Measurements from ENCODE around the gene GLS. TPM values are rescaled to one million over a fixed set of nuclear protein-coding genes. Genes with fewer than 3 reads are reported as not detected.
"Not testable (repeated sequence)": the region's sequence is repeated elsewhere in the genome, so short reads cannot be mapped to it uniquely, and the experiment has no call there.

Gene GLS
- total RNA-seq, 1 donor, result 588 TPM

- Histone ChIP-seq H3K9me3 (ENCODE audit: low read depth, low read length) (no peaks in the 10 kb centered on the region), H3K4me1 (ENCODE audit: insufficient read depth, low read length) (peaks cover 12% of the 10 kb centered on the region), H3K4me2 (ENCODE audit: insufficient read depth, low read length) (no peak overlapping the region), H3K27ac (ENCODE audit: low read depth, low read length) (no peak overlapping the region), H4K20me1 (ENCODE audit: insufficient read depth, low read length) (peaks cover 12% of the 10 kb centered on the region), H3K4me3 (ENCODE audit: insufficient read depth, low read length) (no peak overlapping the region), H3K79me2 (ENCODE audit: insufficient read depth, low read length) (peaks cover 6% of the 10 kb centered on the region), H3K36me3 (ENCODE audit: insufficient read depth, low read length) (peaks cover 100% of the 10 kb centered on the region), H3K27me3 (ENCODE audit: insufficient read depth, low read length) (no peaks in the 10 kb centered on the region), H2AFZ (ENCODE audit: low read length) (no peak overlapping the region)
- TF ChIP-seq CTCF (IDR thresholded peaks at IDR 0.05; ENCODE audit: extremely low read depth, low read depth, low read length), result no peak
- no peak for DNase-seq (ENCODE audit: insufficient read length, low spot score, missing footprints)
These were observed 108.3 kb downstream of the GLS start for GRCh38 chr2:190988910-190989309.

- DNase-seq (ENCODE audit: insufficient read length, low spot score, missing footprints), result no peak
- no peak for TF ChIP-seq CTCF (IDR thresholded peaks at IDR 0.05; ENCODE audit: extremely low read depth, low read depth, low read length)
- Histone ChIP-seq H3K27ac (ENCODE audit: low read depth, low read length) (no peak overlapping the region), H3K9me3 (ENCODE audit: low read depth, low read length) (no peaks in the 10 kb centered on the region), H3K4me3 (ENCODE audit: insufficient read depth, low read length) (no peak overlapping the region), H3K4me1 (ENCODE audit: insufficient read depth, low read length) (peaks cover 3% of the 10 kb centered on the region), H2AFZ (ENCODE audit: low read length) (no peak overlapping the region), H3K79me2 (ENCODE audit: insufficient read depth, low read length) (peaks cover 11% of the 10 kb centered on the region), H3K36me3 (ENCODE audit: insufficient read depth, low read length) (peaks cover 96% of the 10 kb centered on the region), H3K27me3 (ENCODE audit: insufficient read depth, low read length) (no peaks in the 10 kb centered on the region), H3K4me2 (ENCODE audit: insufficient read depth, low read length) (no peak overlapping the region), H4K20me1 (ENCODE audit: insufficient read depth, low read length) (peaks cover 6% of the 10 kb centered on the region)
These were observed 109.5 kb downstream of the GLS start for GRCh38 chr2:190990132-190990531.

- Histone ChIP-seq H3K36me3 (ENCODE audit: insufficient read depth, low read length) (peaks cover 96% of the 10 kb centered on the region), H4K20me1 (ENCODE audit: insufficient read depth, low read length) (peaks cover 16% of the 10 kb centered on the region)
- no peak for TF ChIP-seq CTCF (IDR thresholded peaks at IDR 0.05; ENCODE audit: extremely low read depth, low read depth, low read length)
These were observed 112.6 kb downstream of the GLS start for GRCh38 chr2:190993292-190993643.

GRCh38 chr2:190994148-190994547 is 113.5 kb downstream of the GLS start:
- DNase-seq (ENCODE audit: insufficient read length, low spot score, missing footprints), result no peak
- no peaks in the 10 kb centered on the region for H3K9me3 ChIP-seq (ENCODE audit: low read depth, low read length)
- no peak overlapping the region for H3K4me2 ChIP-seq (ENCODE audit: insufficient read depth, low read length)
- peaks cover 13% of the 10 kb centered on the region for H4K20me1 ChIP-seq (ENCODE audit: insufficient read depth, low read length)
- no peak overlapping the region for H2AFZ ChIP-seq (ENCODE audit: low read length)
- peaks cover 11% of the 10 kb centered on the region for H3K79me2 ChIP-seq (ENCODE audit: insufficient read depth, low read length)
- H3K27me3 ChIP-seq (ENCODE audit: insufficient read depth, low read length), result no peaks in the 10 kb centered on the region
- H3K4me3 ChIP-seq (ENCODE audit: insufficient read depth, low read length), result no peak overlapping the region
- no peak for TF ChIP-seq CTCF (IDR thresholded peaks at IDR 0.05; ENCODE audit: extremely low read depth, low read depth, low read length)
- H3K4me1 ChIP-seq (ENCODE audit: insufficient read depth, low read length), result no peaks in the 10 kb centered on the region
- peaks cover 96% of the 10 kb centered on the region for H3K36me3 ChIP-seq (ENCODE audit: insufficient read depth, low read length)
- H3K27ac ChIP-seq (ENCODE audit: low read depth, low read length), result no peak overlapping the region

More at GRCh38 chr2:190993292-190993643, 112.6 kb downstream of the GLS start:
- Histone ChIP-seq H2AFZ (ENCODE audit: low read length) (no peak overlapping the region), H3K27ac (ENCODE audit: low read depth, low read length) (no peak overlapping the region), H3K4me2 (ENCODE audit: insufficient read depth, low read length) (no peak overlapping the region), H3K9me3 (ENCODE audit: low read depth, low read length) (no peaks in the 10 kb centered on the region), H3K4me1 (ENCODE audit: insufficient read depth, low read length) (no peaks in the 10 kb centered on the region), H3K79me2 (ENCODE audit: insufficient read depth, low read length) (peaks cover 11% of the 10 kb centered on the region), H3K4me3 (ENCODE audit: insufficient read depth, low read length) (no peak overlapping the region), H3K27me3 (ENCODE audit: insufficient read depth, low read length) (no peaks in the 10 kb centered on the region)
- DNase-seq (ENCODE audit: insufficient read length, low spot score, missing footprints), result no peak

GRCh38 chr2:190995315-190995714 is 114.7 kb downstream of the GLS start:
- not testable (repeated sequence) for H3K27ac ChIP-seq (ENCODE audit: low read depth, low read length); H3K4me3 ChIP-seq (ENCODE audit: insufficient read depth, low read length); H3K27me3 ChIP-seq (ENCODE audit: insufficient read depth, low read length); H3K4me1 ChIP-seq (ENCODE audit: insufficient read depth, low read length); H3K9me3 ChIP-seq (ENCODE audit: low read depth, low read length); H2AFZ ChIP-seq (ENCODE audit: low read length); H3K4me2 ChIP-seq (ENCODE audit: insufficient read depth, low read length); DNase-seq (ENCODE audit: insufficient read length, low spot score, missing footprints)
- Histone ChIP-seq H3K79me2 (ENCODE audit: insufficient read depth, low read length) (peaks cover 11% of the 10 kb centered on the region), H4K20me1 (ENCODE audit: insufficient read depth, low read length) (peaks cover 13% of the 10 kb centered on the region), H3K36me3 (ENCODE audit: insufficient read depth, low read length) (peaks cover 96% of the 10 kb centered on the region)

All from osteoblast (primary cell).